GM12878 (cell line): ENCODE measurements around the gene ST3GAL5.
"Not testable (repeated sequence)": the region's sequence is repeated elsewhere in the genome, so short reads cannot be mapped to it uniquely, and the experiment has no call there.

ENCODE experiments used
- ASH2L ChIP-seq: fragments of 300-600, 200-600 bp; sonication (generic); IDR thresholded peaks from 2 replicates; pipeline ENCODE4 v1.6.1; 2017; ENCODE audit warnings: low read depth, mild to moderate bottlenecking, borderline replicate concordance
- CREM ChIP-seq: IDR thresholded peaks from 2 replicates; pipeline ENCODE4 v1.6.1; 2014; ENCODE audit warnings: antibody characterized with exemption, low read depth
- CTCF ChIP-seq, 3 experiments: IDR thresholded peaks in 2 of 3; conservative IDR thresholded peaks in 1 of 3; 2 replicates each; pipeline ENCODE4 v1.5.1; 2011; ENCODE audit warnings: low read depth in 3 of 3, low read length in 3 of 3, mild to moderate bottlenecking in 3 of 3, control low read depth in 2 of 3, moderate library complexity in 2 of 3, inconsistent platforms in 1 of 3, mixed read lengths in 1 of 3; ENCODE audit not compliant: control insufficient read depth in 2 of 3, insufficient read depth in 1 of 3; ENCODE audit errors: extremely low read depth in 1 of 3
- MEF2A ChIP-seq: IDR thresholded peaks from 2 replicates; pipeline ENCODE4 v1.6.1; 2011; ENCODE audit warnings: low read depth, mild to moderate bottlenecking, low read length, moderate library complexity; ENCODE audit not compliant: insufficient read depth
- MYC ChIP-seq: IDR thresholded peaks from 2 replicates; pipeline ENCODE4 v1.6.1; 2011; ENCODE audit warnings: mild to moderate bottlenecking, low read length, moderate library complexity, inconsistent platforms; ENCODE audit not compliant: insufficient read depth, insufficient replicate concordance, insufficient read length, severe bottlenecking
- POLR2A ChIP-seq: IDR thresholded peaks from 2 replicates; pipeline ENCODE4 v1.6.1; 2011; ENCODE audit warnings: low read depth, mild to moderate bottlenecking, low read length
- POLR2AphosphoS5 ChIP-seq: IDR thresholded peaks from 2 replicates; pipeline ENCODE4 v1.6.1; 2011; ENCODE audit warnings: mild to moderate bottlenecking, low read length, inconsistent platforms
- SP1 ChIP-seq: IDR thresholded peaks from one replicate; pipeline ENCODE4 v1.6.1; 2011; ENCODE audit warnings: low read depth, low read length
- ZBTB11 ChIP-seq: fragments of 450-650 bp; formaldehyde crosslinking; IDR thresholded peaks from 2 replicates; pipeline ENCODE4 v1.5.0; 2022; ENCODE audit warnings: mild to moderate bottlenecking, missing genetic modification characterization

DNA sequence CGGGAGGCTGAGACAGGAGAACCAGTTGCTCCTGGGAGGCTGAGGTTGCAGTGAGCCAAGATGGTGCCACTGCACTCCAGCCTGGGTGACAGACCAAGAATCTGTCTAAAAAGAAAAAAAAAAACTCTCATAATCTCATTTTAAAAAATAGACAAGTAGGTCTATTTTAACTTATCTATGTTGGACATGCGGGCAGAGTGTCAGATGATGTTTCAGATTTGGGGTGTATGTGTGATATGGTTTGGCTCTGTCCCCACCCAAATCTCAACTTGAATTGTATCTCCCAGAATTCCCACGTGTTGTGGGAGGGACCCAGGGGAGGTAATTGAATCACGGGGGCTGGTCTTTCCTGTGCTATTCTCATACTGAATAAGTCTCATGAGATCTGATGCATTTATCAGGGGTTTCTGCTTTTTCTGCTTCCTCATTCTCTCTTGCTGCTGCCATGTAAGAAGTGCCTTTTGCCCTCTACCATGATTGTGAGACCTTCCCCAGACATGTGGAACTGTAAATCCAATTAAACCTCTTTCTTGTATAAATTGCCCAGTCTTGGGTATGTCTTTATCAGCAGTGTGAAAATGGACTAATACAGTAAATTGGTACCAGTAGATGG, 8.0 kb downstream of the ST3GAL5 start:
- TF ChIP-seq MYC; POLR2A; CTCF (IDR thresholded peaks at IDR 0.05 in 2 of 3, conservative IDR thresholded peaks at IDR 0.05 in 1 of 3; ENCODE audit: control insufficient read depth in 2 of 3, extremely low read depth in 1 of 3, insufficient read depth in 1 of 3, low read depth in 3 of 3, low read length in 3 of 3); SP1; ASH2L; ZBTB11; CREM; POLR2AphosphoS5; MEF2A: not testable (repeated sequence)
